GM18868 (cell line): Measurements from ENCODE around the gene DKKL1.

Source experiments
- ATAC-seq: cut with Tn5 transposase; IDR thresholded peaks from one replicate; pipeline ENCODE4 v1.9.1; 2021; ENCODE audit warnings: mild to moderate bottlenecking, moderate library complexity; ENCODE audit not compliant: unreplicated experiment

The DKKL1 gene

GRCh38 chr19:49337267-49338022 is 26.2 kb upstream of the DKKL1 start:
- no peak for ATAC-seq

GRCh38 chr19:49338023-49338677 is 25.5 kb upstream of the DKKL1 start:
- no peak for ATAC-seq

DNA sequence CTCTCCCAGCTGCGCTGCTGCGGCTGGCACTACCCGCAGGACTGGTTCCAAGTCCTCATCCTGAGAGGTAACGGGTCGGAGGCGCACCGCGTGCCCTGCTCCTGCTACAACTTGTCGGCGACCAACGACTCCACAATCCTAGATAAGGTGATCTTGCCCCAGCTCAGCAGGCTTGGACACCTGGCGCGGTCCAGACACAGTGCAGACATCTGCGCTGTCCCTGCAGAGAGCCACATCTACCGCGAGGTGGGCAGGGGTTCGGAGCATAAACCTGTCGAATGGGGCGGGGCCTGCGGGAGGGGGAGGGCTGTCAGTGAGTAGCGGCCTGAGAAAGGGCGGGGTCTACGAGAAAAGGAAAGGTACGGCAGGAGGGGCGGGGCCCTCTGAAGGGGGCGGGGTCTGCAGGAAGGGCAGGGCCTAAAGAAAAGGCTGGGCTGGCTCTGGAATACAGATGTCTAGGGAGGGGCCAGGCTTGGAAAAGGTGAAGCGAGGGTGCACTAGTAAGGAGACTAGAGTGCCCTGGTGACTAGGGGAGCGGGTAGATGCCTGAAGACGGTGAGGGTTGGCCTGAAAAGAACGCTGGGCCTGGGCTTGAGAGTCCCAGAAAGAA is 24.9 kb upstream of the DKKL1 start:
- ATAC-seq: no peak

DNA sequence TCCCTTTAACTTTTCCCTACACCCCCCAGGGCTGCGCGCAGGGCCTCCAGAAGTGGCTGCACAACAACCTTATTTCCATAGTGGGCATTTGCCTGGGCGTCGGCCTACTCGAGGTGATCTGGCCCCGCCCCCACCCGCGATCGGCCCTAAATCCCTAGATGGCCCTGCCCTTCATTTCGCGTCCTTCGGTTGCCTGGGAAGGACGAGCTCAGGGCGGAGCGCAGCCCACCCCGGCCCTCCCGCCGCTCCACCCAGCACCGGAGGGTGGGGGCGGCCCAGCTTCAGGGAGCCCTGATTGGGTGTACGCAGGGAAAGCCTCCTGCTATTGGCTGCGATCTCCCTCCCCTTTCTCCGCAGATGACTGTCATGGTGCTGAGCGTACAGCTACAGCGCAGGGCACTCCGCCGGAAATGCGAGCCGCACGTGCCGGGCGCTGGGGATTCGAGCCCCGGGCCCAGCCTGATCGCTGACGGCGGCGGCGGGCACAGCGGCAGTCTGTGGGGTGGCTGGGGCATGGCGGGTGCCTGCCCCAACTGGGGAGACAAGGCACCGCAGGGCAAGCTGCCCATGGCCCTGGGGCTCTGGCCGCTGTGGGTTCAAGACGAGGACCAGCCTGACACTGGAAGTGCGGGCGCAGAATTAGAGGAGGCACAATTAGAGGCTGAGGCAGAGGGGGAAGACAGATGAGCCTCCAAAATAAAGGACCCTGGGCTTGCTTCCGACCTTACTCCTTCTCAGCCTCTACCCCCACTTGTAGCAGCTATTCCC is 24.2 kb upstream of the DKKL1 start:
- no peak for ATAC-seq

DNA sequence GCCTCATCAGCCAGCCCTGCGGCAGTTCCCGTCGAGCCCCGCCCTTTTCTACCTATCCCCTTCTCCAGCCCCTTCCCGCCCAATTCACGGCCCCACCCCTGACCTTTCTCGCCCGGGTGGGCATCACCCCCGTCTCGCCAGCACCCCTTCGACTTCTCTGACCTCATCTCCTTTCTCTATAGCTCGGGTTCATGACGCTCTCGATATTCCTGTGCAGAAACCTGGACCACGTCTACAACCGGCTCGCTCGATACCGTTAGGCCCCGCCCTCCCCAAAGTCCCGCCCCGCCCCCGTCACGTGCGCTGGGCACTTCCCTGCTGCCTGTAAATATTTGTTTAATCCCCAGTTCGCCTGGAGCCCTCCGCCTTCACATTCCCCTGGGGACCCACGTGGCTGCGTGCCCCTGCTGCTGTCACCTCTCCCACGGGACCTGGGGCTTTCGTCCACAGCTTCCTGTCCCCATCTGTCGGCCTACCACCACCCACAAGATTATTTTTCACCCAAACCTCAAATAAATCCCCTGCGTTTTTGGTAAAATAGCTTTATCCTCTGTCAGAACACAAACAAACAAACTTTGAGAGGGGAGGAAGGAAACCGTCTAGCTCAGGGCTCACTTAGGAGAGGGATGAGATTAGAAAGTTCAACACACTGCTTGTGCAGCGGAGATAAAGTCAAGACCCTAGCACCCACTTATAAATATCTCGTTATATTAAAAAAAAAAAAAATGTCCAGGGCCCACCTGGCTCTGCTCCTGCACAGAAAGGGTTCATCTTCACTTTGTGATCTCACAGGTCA is 23.4 kb upstream of the DKKL1 start:
- ATAC-seq: peak; percentile 78

GRCh38 chr19:49340865-49341718 is 22.6 kb upstream of the DKKL1 start:
- no peak for ATAC-seq

DNA sequence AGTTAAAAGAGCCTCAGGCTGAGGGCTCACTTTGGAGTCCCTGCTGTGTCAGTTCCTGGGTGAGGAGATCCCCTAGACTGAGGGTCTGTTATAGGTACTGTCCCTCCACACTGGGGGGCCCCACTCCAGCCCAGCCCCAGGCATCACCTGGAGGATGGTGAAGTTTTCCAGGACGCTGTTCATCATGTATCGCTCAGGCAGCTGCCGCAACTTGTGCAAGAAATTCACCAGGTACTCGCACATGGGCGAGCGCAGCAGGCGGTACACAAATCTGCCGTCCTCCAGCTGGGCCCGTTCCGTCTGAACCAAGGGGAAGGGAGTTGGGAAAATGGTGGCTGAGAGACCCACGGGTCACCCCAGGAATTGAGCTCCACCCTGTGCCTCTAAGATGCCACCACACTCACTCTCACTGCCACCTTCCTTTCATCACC is 21.4 kb upstream of the DKKL1 start:
- no peak for ATAC-seq

DNA sequence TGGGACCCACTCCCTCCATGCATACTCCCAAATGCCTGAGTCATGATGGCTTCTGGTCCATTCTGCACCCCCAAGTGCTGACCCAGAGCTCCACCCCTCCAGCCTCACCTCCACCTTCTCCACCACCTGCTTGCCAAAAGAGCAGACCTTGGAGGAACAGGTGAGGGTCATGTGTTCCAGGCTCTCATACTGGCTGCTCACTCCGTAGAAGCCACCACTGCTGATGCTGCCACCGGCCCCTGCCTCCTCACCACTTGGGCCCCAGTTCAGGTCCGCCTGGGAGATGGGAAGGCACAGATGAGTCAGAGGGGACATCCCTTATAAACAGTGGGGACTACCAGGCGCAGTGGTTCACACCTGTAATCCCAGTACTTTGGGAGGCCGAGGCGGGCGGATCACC is 20.6 kb upstream of the DKKL1 start:
- ATAC-seq: no peak

- no peak for ATAC-seq
Measured at GRCh38 chr19:49344505-49345423, 18.9 kb upstream of the DKKL1 start.

GRCh38 chr19:49347191-49347590 is 16.5 kb upstream of the DKKL1 start:
- ATAC-seq: no peak

- ATAC-seq: no peak
Measured at GRCh38 chr19:49347835-49348234, 15.8 kb upstream of the DKKL1 start.

GRCh38 chr19:49348305-49349189 is 15.1 kb upstream of the DKKL1 start:
- ATAC-seq: no peak

- ATAC-seq: no peak
Measured at GRCh38 chr19:49349567-49349966, 14.1 kb upstream of the DKKL1 start.

GRCh38 chr19:49355909-49356353 is 7.7 kb upstream of the DKKL1 start:
- ATAC-seq: no peak

GRCh38 chr19:49356382-49356781 is 7.3 kb upstream of the DKKL1 start:
- no peak for ATAC-seq

GRCh38 chr19:49357186-49357585 is 6.5 kb upstream of the DKKL1 start:
- no peak for ATAC-seq
